HG03095 (cell line): Measurements from ENCODE around the gene KLF11.
"Not testable (repeated sequence)": the region's sequence is repeated elsewhere in the genome, so short reads cannot be mapped to it uniquely, and the experiment has no call there.

Experiments used
- ATAC-seq: cut with Tn5 transposase; IDR thresholded peaks from one replicate; pipeline ENCODE4 v1.9.1; 2021; ENCODE audit warnings: moderate library complexity; ENCODE audit not compliant: unreplicated experiment

Gene KLF11

DNA sequence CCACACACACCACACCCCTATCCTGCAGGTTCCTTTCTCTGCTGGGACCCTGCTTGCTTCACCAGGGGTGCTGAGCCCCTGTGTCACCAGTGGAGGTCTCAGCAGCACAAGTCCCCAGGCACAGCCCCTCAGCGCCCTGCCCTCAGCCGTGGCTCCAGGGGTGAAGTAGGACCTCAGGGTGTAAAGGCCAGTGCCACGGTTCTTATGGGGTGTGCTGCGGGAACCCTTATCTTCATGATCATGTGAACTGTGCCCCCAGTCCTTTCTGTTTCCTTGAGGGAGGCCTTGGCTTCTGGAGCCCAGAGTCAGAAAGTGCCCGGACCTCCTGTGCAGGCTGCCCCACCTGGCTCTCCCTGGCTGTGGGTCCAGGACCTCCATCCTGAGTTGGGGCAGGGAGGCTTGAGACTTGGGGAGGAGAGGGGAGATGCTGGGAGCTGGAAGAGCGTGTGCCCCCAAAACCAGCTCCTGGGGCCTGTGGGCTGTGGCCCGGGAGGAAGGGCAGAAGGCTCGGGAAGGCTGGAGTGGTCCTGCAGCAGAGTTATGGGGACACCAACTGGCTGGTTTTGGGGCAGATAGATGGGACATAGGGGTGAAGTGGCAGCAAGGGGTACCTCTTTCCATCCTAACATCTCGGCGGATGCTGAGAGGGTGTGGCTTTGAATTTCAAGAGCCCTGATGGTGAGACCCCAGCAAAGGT lies 20.2 kb upstream of the KLF11 start:
- no peak for ATAC-seq

- ATAC-seq: no peak
Observed at GRCh38 chr2:10026940-10027569, 16.3 kb upstream of the KLF11 start.

GRCh38 chr2:10027660-10028330 lies 15.6 kb upstream of the KLF11 start:
- ATAC-seq: no peak

DNA sequence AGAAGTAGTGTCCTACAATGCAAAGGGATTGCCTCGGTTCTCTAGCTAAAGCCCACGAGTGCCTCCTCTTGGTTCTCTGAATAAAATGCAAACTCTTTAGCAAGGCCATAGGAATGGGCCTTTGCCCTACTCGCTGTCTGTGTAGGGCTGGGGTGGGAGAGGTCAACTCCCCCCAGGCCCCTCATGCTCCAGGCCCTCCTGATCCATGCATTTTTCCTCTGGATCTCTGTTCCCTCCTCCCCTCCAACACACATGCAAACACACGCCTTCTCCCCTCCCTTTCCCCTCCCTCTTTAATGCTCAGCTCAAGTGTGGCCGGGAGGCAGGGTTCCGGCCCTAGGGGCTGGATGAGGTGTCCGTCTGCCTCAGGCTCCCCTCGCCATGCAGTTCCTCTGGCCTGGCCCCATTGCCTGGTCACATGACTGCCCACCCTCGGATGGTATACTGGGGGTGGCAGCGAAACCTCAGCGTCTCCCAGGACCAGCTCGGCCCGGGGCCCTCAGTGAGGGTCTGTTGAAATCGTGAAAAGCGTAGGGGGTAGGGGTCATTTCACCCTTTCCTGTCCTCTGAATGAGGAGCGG lies 14.9 kb upstream of the KLF11 start:
- ATAC-seq: no peak

- peak; percentile 66 for ATAC-seq
Observed at GRCh38 chr2:10028988-10029874, 14.1 kb upstream of the KLF11 start.

GRCh38 chr2:10029875-10030223 lies 13.5 kb upstream of the KLF11 start:
- no peak for ATAC-seq

DNA sequence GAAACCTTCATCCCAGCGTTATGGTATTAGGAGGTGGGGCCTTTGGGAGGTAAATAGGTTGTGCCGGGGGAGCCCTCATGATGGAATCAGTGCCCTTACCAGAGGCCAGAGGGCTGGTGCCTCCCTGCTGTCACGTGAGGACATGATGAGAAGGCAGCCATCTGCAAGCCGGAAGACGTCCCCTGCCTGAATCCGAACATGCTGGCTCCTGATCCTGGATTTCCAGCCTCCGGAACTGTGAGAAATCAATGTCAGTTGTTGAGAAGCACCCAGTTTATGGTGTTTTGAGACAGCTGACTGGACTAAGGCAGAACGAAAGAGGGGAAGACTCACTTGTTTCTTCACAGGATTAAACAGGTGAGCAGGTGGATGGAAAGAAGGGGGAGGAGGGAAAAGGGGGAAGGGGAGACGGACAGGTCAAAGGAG lies 13.0 kb upstream of the KLF11 start:
- ATAC-seq: no peak

GRCh38 chr2:10030798-10031197 lies 12.6 kb upstream of the KLF11 start:
- ATAC-seq: not testable (repeated sequence)

DNA sequence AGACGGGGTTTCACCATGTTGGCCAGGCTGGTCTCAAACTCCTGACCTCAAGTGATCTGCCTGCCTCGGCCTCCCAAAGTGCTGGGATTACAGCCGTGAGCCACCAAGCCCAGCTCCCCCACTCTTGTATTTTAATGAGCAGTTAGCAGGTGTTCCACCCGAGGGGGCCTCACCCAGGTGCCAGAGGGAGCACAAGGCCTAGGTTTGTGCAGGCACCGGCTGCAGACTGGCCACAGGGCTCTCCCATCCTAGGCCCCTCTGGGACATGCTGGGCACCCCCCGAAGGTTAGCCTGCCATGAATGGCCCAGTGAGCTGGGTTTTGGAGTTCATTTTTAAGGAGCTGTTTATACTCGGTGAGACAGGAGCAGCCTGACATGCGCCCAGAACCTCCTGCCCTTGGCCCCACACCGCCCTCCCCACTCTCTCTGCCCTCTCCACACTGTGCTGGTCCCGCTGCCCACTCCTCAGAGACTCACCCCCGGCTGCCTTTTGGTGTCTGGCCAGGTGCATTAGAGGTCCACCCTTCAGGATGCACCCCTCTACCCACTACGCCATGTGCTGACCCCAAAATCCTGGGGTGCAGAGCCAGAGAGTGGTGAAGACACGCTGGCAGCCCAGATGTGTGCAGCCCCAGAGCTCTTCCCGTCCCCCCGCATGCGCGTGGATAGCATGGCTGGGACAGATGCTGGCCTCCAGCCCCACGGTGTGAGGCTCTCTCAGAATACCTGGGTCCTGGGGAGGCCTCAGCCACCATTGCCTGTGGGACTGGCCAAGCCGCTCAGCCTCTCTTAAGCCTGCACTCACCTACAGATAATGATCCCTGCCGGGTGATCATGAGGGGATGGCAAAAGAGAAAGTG lies 11.2 kb upstream of the KLF11 start:
- ATAC-seq: no peak

- no peak for ATAC-seq
Observed at GRCh38 chr2:10032746-10033105, 10.6 kb upstream of the KLF11 start.

- ATAC-seq: no peak
Observed at GRCh38 chr2:10033251-10034006, 9.9 kb upstream of the KLF11 start.

DNA sequence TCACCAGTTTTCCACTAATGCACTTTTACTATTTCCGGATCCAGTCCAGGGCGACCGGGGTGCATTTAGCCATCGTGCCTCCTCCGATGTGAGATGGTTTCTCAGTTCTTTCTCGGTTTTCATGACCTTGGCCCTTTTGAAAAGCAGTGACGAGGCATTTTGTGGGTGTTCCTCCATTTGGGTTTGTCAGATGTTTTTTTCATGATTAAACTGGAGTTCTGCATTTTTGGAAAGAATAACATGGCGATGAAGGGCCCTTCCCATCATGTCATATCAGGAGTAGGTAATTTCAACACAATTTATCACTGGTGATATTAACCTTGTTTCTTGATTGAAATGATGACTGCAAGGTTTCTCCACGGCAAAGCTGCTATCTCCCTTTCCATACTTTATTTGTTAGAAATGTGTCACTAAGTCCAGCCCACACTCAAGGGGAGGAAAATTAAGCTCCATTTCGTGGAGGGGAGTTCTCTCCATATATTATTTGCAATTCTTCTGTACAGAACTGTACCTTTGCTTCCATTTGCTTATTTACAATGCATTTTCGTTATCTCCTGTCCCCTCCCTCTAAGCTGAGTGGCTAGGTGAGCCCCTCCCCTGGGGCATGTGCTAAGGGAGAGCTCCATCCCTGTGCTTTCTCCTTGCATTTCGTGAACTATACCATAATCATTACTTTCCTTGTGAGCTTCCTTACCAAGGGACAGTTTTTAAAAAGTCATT lies 8.9 kb upstream of the KLF11 start:
- ATAC-seq: no peak

GRCh38 chr2:10035053-10035422 lies 8.3 kb upstream of the KLF11 start:
- ATAC-seq: no peak

- ATAC-seq: no peak
Observed at GRCh38 chr2:10035633-10036032, 7.7 kb upstream of the KLF11 start.

GRCh38 chr2:10036095-10036884 lies 7.1 kb upstream of the KLF11 start:
- no peak for ATAC-seq

GRCh38 chr2:10038123-10038522 lies 5.2 kb upstream of the KLF11 start:
- ATAC-seq: no peak

GRCh38 chr2:10038716-10039115 lies 4.6 kb upstream of the KLF11 start:
- no peak for ATAC-seq
